ENCODE results near the gene ATP6V0B. TPM values are rescaled to one million over a fixed set of nuclear protein-coding genes. Genes with fewer than 3 reads are reported as not detected.

The ATP6V0B gene
- total and polyA plus RNA-seq, 2 of the 13 experiments (the other 11 are each of a cell fraction or from before 2014, with no cell fraction given): 157 to 161 TPM

DNA sequence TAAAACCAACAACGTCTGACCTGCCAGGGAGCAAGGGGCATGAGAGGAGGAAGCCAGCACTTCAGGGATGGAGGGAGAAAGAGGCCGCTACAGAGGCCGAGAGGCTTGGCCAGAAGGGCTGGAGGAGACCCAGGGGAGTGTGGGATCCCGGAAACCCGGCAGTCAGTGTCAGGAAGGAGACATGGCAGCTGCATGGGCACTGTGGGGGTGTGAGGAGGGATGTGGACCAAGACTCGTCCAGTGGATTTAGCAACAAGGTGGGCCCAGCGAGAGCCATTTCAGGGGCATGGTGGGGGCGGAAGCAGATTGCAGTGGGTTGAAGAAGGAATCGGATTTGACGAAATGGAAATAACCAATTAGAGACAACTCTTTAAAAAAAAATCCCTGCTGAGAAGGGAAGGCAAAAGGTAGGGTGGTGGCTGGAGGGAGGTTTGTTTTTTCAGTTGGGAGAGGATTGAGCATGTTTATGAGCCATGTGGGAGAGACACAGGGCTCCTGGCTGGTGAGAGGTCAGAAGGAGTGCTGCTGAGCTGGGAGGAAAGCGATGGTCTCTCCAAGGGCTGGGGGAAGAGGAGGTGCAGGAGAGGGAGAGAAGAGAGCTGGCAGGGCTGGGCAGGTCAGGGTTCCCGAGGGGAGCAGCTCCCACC lies 8.6 kb downstream of the ATP6V0B start (continued):
- TF ChIP-seq HOMEZ (CRISPR knock-in tag; IDR thresholded peaks at IDR 0.05; ENCODE audit: low read depth): no peak

GRCh38 chr1:43984855-43985254 lies 10.1 kb downstream of the ATP6V0B start:
- WGBS (ENCODE audit: low lambda C conversion rate): 97% methylated on average over 7 of the region's 16 CpGs
- no peak overlapping the region for H2AFZ ChIP-seq (ENCODE audit: low read length)
- H4K20me1 ChIP-seq (ENCODE audit: insufficient read depth, low read length): no peaks in the 10 kb centered on the region
- in situ Hi-C loops (cut with HindIII; ENCODE audit: extremely low pct_ligation_motif_present, low pct_unique_long_range_greater_than_20kb): no loop called here
- no peak overlapping the region for H3K27ac ChIP-seq (ENCODE audit: extremely low read length, insufficient read depth, low read length)
- intact Hi-C loops (cut with micrococcal nuclease; ENCODE audit: unreplicated experiment): no loop called here
- peaks cover 71% of the 10 kb centered on the region for H3K4me1 ChIP-seq (ENCODE audit: insufficient read depth, low read length)
- no peak for ATAC-seq
- no peak for FAIRE-seq
- no peaks in the 10 kb centered on the region for H3K9me3 ChIP-seq (ENCODE audit: low read length)
- no peak overlapping the region for H3K4me3 ChIP-seq (replicated peaks in 1 of 3; ENCODE audit: insufficient read depth in 1 of 3, low read depth in 2 of 3, low read length in 3 of 3)
- no peaks in the 10 kb centered on the region for H3K27me3 ChIP-seq (ENCODE audit: control insufficient read depth in 1 of 2, insufficient read depth in 2 of 2, low read length in 2 of 2)
- no peak overlapping the region for H3K4me2 ChIP-seq (ENCODE audit: low read depth, low read length)
- no TSS peak for BruUV-seq (replicated peaks)
- 0 out of 2 replicates have a peak, but pooled peaks have one; percentile 11 for TF ChIP-seq RBFOX2 (IDR thresholded peaks at IDR 0.05; ENCODE audit: low read depth, low read length)
- TF ChIP-seq, protein P1, sequence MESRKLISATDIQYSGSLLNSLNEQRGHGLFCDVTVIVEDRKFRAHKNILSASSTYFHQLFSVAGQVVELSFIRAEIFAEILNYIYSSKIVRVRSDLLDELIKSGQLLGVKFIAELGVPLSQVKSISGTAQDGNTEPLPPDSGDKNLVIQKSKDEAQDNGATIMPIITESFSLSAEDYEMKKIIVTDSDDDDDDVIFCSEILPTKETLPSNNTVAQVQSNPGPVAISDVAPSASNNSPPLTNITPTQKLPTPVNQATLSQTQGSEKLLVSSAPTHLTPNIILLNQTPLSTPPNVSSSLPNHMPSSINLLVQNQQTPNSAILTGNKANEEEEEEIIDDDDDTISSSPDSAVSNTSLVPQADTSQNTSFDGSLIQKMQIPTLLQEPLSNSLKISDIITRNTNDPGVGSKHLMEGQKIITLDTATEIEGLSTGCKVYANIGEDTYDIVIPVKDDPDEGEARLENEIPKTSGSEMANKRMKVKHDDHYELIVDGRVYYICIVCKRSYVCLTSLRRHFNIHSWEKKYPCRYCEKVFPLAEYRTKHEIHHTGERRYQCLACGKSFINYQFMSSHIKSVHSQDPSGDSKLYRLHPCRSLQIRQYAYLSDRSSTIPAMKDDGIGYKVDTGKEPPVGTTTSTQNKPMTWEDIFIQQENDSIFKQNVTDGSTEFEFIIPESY (CRISPR knock-in tag; IDR thresholded peaks at IDR 0.05): peak; percentile 37; the same call in 1 of the 2 replicates
- TF ChIP-seq NFRKB (IDR thresholded peaks at IDR 0.05): no peak
- no peak for TF ChIP-seq ZNF709 (CRISPR knock-in tag; IDR thresholded peaks at IDR 0.05)
- peaks cover 29% of the 10 kb centered on the region for H3K79me2 ChIP-seq (ENCODE audit: insufficient read depth, low read length)
- H3K36me3 ChIP-seq (replicated peaks in 1 of 2; ENCODE audit: control insufficient read depth in 1 of 2, insufficient read depth in 2 of 2, low read length in 2 of 2): peaks cover 17 to 38% of the 10 kb centered on the region in 2 experiments; a peak in 4 of 5 replicates
- POLR2A ChIA-PET: no interaction called here
- no peak overlapping the region for H3K9ac ChIP-seq (ENCODE audit: insufficient read depth, low read depth, low read length)
- DNase-seq (ENCODE audit: low spot score): no peak
- CTCF ChIA-PET (ENCODE audit: low intra/inter-chr PET ratio, low total read pairs): no interaction called here

Data from HepG2 (cell line).